VCaP (cell line): ENCODE measurements around the gene FANK1.
"Not testable (repeated sequence)": the region's sequence is repeated elsewhere in the genome, so short reads cannot be mapped to it uniquely, and the experiment has no call there.

Experiments
- H3K27ac ChIP-seq: fragments of 450-650 bp; 2 replicates; pipeline ENCODE4 v1.5.1; 2017
- CTCF ChIP-seq: fragments of 450-650 bp; conservative IDR thresholded peaks from 2 replicates; pipeline ENCODE4 v1.5.1; 2017; ENCODE audit warnings: mild to moderate bottlenecking, moderate library complexity

Gene FANK1

GRCh38 chr10:125951290-125951689, 54.9 kb downstream of the FANK1 start:
- no peak overlapping the region for H3K27ac ChIP-seq
- no peak for TF ChIP-seq CTCF

- H3K27ac ChIP-seq = no peak overlapping the region
- no peak for TF ChIP-seq CTCF
These were observed 57.5 kb downstream of the FANK1 start for GRCh38 chr10:125953778-125954385.

- no peak for TF ChIP-seq CTCF
- no peak overlapping the region for H3K27ac ChIP-seq
These were observed 59.4 kb downstream of the FANK1 start for GRCh38 chr10:125955766-125956165.

GRCh38 chr10:125961743-125962142, 65.4 kb downstream of the FANK1 start:
- H3K27ac ChIP-seq = no peak overlapping the region
- TF ChIP-seq CTCF = peak; percentile 28; the same call in 1 of the 2 replicates

GRCh38 chr10:125962200-125962599, 65.8 kb downstream of the FANK1 start:
- TF ChIP-seq CTCF = no peak
- no peak overlapping the region for H3K27ac ChIP-seq

GRCh38 chr10:125964558-125964957, 68.2 kb downstream of the FANK1 start:
- TF ChIP-seq CTCF = no peak
- H3K27ac ChIP-seq = no peak overlapping the region

- H3K27ac ChIP-seq = no peak overlapping the region
- no peak for TF ChIP-seq CTCF
These were observed 71.2 kb downstream of the FANK1 start for GRCh38 chr10:125967533-125967932.

GRCh38 chr10:125970077-125970630, 73.8 kb downstream of the FANK1 start:
- H3K27ac ChIP-seq = not testable (repeated sequence)
